Right cardiac atrium (tissue), 5 donors: ENCODE data around the gene C11orf91. TPM values are rescaled to one million over a fixed set of nuclear protein-coding genes. Genes with fewer than 3 reads are reported as not detected.
"Not testable (repeated sequence)": the region's sequence is repeated elsewhere in the genome, so short reads cannot be mapped to it uniquely, and the experiment has no call there.

Source experiments
- ATAC-seq, 2 donors: fragments of 200-7000 bp; cut with Tn5 transposase; one replicate each; pipeline versions ENCODE4 v1.8.0 to v1.9.1; 2020; ENCODE audit warnings: moderate library complexity in 2 of 2, mild to moderate bottlenecking in 1 of 2
- DNase-seq, 3 donors: peaks; one replicate each; pipeline ENCODE4 v3.0.0-alpha.2; 2020
- H3K27ac ChIP-seq: one replicate; pipeline ENCODE4 v1.5.1; 2013; ENCODE audit warnings: mild to moderate bottlenecking, low read length, control low read depth, moderate library complexity
- H3K27me3 ChIP-seq: one replicate; pipeline ENCODE4 v1.6.1; 2013; ENCODE audit not compliant: control insufficient read depth, insufficient read depth
- H3K4me1 ChIP-seq: one replicate; pipeline ENCODE4 v1.6.1; 2013; ENCODE audit warnings: low read length; ENCODE audit not compliant: control insufficient read depth, insufficient read depth
- H3K4me3 ChIP-seq: one replicate; pipeline ENCODE4 v1.5.1; 2013; ENCODE audit warnings: low read length, control low read depth
- H3K9me3 ChIP-seq: one replicate; pipeline ENCODE4 v1.6.1; 2013; ENCODE audit warnings: low read length; ENCODE audit not compliant: control insufficient read depth
- WGBS: extraction: QIAGEN DNeasy Blood & Tissue Kit; methylation state at CpG from one replicate; pipeline ENCODE4 v1.1.7; 2013; 5-methylcytosine and 5-hydroxymethylcytosine counted together
- intact Hi-C, 4 donors: fragments of 100-400 bp; cut with DNase I; formaldehyde crosslinking; loops; one replicate each; pipeline versions ENCODE4 v1.11.0 to v1.14.0; 2022 to 2023
- polyA plus RNA-seq: library from polyadenylated mRNA; stranded (reverse); fragments of 200-250 nt; gene quantifications from one replicate; pipeline ENCODE4 v1.2.3, GENCODE V29; 2013
- total RNA-seq, 4 donors: library from RNA; stranded (reverse); fragmentation: NEBNext Ultra II Directional; extraction: Animal tissue kit (Norgen Biotek cat#: 25700); gene quantifications; one replicate each; pipeline ENCODE4 v1.2.1, GENCODE V29; 2021
- donor health status: healthy with polysubstance abuse.
- donor health status: DM: no; HTN: yes; CAD: no.
- donor health status: DM: no; HTN: no; CAD: no.
- donor health status: DM: no; HTN: yes; CAD: no; lungs with severe emphysema.
- donor health status: DM: yes; HTN: yes; CAD: no.

Gene C11orf91
- total and polyA plus RNA-seq, 5 donors: 1.9 TPM; not detected in 4

DNA sequence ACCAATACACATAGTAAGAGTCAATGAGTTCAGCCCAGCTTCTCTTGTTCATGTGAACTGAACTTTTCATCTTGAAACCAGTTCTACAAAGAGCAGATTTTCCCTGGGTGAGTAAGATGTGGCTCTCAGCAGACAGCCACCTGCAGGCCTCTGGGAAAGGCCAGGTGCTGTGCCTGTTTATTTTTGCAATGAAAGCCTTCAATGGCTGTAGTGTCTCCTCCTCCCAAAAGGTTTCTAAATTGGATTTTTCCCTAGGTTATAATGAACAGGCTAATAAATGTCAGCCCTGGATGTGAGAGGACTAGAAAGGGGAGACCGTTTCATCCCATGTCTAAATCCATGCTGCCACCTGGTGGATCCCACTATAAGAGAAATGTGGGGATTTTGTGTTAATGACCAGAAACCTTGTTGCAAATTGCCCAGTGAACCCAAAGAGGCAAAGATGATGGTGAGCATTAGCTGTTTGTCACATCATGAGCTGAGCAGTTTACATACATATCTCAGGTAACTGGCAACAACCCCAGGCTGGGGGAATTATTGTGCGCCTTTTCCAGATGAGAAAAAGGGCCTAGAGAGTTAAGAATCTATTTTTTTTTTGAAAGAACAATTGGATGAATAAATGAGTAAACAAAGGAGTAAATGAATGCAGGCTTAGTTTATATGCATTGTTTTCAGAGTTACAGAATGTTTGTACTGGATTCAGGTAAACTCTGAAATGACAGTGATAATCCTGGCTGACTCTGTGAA is 12.7 kb downstream of the C11orf91 start:
- Histone ChIP-seq H3K27me3 (no peaks in the 10 kb centered on the region), H3K27ac (no peak overlapping the region), H3K9me3 (no peaks in the 10 kb centered on the region), H3K4me1 (peaks cover 23% of the 10 kb centered on the region), H3K4me3 (no peak overlapping the region)
- 53% methylated on average over 2 of the region's 2 CpGs for WGBS
- no peak for ATAC-seq
- intact Hi-C loops: loop anchor here (5.0 to 10.0 kb wide), 4 partner anchors 143 to 523 kb away; partner anchors contain the start of gene CSTF3 (in 2 of the 4)
- DNase-seq: no peak

DNA sequence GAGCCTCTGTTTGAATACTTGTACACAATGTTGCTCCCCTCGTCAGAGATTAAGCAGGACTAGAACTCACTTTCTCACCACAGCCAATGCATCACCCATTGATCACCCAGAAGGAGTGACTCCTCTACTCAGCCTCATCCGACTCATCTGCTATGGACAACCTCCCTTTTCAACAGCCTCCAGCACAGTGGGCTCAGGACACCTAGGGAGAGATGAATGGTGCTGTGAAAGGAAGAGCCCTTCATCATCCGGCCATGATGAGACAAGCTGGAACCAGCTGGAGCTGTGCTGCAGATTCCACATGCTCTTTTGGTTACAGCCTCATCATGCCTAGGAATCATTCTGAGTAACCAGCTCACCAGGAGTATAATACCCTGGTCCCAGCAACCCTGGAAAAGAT is 15.5 kb downstream of the C11orf91 start:
- intact Hi-C loops: loop anchor here (5.0 to 10.0 kb wide), 4 partner anchors 140 to 520 kb away; partner anchors contain the start of gene CSTF3 (in 2 of the 4)
- Histone ChIP-seq H3K27ac (no peak overlapping the region), H3K9me3 (no peaks in the 10 kb centered on the region), H3K27me3 (peaks cover 5% of the 10 kb centered on the region), H3K4me1 (peaks cover 6% of the 10 kb centered on the region), H3K4me3 (no peak overlapping the region)
- ATAC-seq (no peak), DNase-seq (no peak)
- 71% methylated on average over 3 of the region's 3 CpGs for WGBS

DNA sequence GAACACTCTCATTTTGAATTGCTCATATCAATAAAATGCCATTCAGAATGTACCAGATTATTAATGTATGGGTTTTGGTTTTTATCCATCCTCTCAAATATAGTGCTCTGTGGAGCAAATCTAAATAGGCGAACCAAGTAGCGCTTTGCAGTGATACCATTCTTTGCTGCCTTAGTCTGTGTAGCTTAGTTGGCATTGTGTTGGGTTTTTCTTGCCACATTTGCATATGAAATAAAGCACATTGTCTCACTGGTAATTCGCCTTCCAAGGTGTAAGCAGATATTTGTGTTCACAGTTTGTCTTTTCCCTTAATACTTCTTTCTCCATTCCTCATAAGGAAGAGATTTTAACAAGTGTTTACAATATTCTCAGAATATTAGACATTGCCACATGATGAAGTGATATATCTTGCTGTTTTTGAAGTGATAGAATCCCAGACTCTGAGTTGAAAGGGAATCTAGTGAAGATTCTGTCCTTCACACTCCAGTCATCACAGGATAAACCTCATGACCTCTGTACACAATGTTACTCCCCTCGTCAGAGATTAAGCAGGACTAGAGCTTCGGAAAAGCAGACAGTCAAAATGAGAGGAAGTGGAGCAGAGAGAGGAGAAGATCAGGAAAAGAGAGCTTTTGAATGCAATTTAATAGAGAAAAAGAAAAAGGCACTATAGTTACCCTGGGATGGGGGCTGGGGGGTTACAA is 16.5 kb downstream of the C11orf91 start:
- Histone ChIP-seq H3K27ac (no peak overlapping the region), H3K4me1 (peaks cover 2% of the 10 kb centered on the region), H3K27me3 (peaks cover 5% of the 10 kb centered on the region), H3K4me3 (no peak overlapping the region), H3K9me3 (no peaks in the 10 kb centered on the region)
- no peak for ATAC-seq
- intact Hi-C loops: loop anchor here in 3 of 4 donors (10.0 kb wide), 2 partner anchors 139 to 519 kb away; partner anchors contain the start of gene CSTF3 (in 2 of the 3)
- no peak for DNase-seq
- 76% methylated on average over 5 of the region's 5 CpGs for WGBS

DNA sequence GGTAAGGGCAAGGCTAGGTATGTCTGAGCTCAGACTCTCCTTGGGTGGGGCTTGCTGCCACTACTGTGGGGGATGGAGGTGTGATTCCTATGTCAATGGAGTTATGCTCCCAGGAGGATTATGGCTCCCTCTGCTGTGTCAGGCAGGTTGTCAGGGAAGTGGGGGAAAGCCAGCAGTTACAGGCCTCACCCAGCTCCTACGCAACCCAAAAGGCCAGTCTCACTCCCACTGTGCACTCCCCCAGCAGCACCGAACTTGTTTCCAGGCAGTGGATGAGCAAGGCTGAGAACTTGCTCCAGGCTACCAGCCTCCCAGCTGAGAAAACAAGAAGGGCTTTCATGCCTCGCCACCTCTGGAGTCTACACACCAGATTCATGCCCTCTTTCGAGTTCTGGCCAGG is 18.2 kb downstream of the C11orf91 start:
- no peaks in the 10 kb centered on the region for H3K9me3 ChIP-seq
- DNase-seq (no peak), ATAC-seq (no peak)
- no peak overlapping the region for H3K27ac ChIP-seq
- peaks cover 5% of the 10 kb centered on the region for H3K27me3 ChIP-seq
- no peaks in the 10 kb centered on the region for H3K4me1 ChIP-seq
- intact Hi-C loops: loop anchor here in 3 of 4 donors (10.0 kb wide), 2 partner anchors 138 to 518 kb away; partner anchors contain the start of gene CSTF3 (in 2 of the 3)
- H3K4me3 ChIP-seq: no peak overlapping the region
- 80% methylated on average over 4 of the region's 4 CpGs for WGBS

DNA sequence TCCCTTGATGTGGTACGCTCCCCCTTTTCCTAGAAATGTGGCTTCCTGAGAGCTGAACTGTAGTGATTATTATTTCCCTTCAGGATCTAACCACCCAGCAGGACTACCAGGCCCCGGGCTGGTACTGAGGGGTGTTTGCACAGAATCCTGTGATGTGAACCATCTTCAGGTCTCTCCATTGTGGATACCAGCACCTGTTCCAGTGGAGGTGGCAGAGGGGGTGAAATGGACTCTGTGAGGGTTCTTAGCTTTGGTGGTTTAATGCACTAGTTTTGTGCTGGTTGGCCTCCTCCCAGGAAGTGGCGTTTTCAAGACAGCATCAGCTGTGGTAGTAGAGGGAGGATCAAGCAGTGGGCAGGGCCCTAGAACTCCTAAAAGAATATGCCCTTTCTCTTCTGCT is 18.6 kb downstream of the C11orf91 start:
- Histone ChIP-seq H3K9me3 (no peaks in the 10 kb centered on the region), H3K4me3 (no peak overlapping the region), H3K27me3 (peaks cover 5% of the 10 kb centered on the region), H3K4me1 (no peaks in the 10 kb centered on the region), H3K27ac (no peak overlapping the region)
- DNase-seq: no peak
- intact Hi-C loops: loop anchor here in 3 of 4 donors (10.0 kb wide), 2 partner anchors 137 to 517 kb away; partner anchors contain the start of gene CSTF3 (in 2 of the 3)
- WGBS: 89% methylated on average over 3 of the region's 3 CpGs
- no peak for ATAC-seq

DNA sequence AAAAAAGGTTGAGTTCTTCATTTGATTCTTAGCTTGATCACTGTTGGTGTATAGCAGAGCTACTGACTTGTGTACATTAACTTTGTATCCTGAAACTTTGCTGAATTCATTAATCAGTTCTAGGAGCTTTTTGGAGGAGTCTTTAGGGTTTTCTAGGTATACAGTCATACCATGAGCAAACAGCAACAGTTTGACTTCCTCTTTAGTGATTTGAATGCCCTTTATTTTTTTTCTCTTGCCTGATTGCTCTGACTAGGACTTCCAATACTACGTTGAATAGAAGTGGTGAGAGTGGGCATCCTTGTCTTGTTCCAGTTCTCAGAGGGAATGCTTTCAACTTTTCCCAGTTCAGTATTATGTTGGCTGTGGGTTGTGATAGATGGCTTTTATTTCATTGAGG is 22.0 kb downstream of the C11orf91 start:
- H3K4me1 ChIP-seq, intact Hi-C loops: not testable (repeated sequence)
- WGBS: 76% methylated on average over 1 of the region's 1 CpG

DNA sequence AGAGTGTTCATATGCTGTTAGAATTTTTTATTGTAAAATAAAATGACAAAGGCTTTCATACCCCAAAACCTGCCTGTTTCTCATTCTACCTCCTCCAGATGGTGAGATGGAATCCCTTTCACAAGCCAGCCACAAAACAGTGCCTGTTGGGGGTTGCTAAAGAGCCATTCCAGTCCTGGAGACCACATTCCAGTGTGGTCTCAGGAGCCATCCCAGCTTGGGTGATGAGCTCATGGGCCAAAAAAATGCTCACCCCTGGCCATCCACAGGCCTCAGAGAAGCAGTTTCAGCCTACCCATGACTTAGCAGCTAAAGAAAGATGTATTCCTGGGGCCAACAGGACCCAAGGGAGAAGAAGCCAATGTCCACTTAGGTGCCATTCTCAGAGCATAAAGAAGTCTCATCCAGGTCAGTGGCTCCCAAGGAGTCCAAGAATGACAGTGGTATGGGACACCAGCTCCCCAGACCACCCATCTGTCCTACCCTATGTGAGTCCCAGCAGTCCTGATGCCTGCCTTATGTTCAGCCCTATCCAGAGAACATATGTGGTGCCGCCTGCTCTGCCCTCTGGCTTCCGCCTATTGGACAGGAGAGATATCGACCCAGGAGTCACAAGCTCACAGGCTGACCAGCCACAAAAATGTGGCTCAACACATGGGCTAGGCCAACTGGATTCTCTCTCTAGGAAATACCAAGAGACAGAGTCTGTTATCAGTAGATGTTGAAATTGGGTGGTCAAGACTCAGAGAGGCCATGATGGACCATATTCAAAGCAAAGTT is 26.4 kb downstream of the C11orf91 start:
- ATAC-seq (no peak), DNase-seq (no peak)
- H3K4me3 ChIP-seq: no peak overlapping the region
- H3K4me1 ChIP-seq: no peaks in the 10 kb centered on the region
- no peak overlapping the region for H3K27ac ChIP-seq
- no peaks in the 10 kb centered on the region for H3K9me3 ChIP-seq
- no peaks in the 10 kb centered on the region for H3K27me3 ChIP-seq
- intact Hi-C loops: no loop called here
- WGBS: 100% methylated on average over 3 of the region's 3 CpGs

More for the DNA sequence above, 22.0 kb downstream of the C11orf91 start:
- H3K27me3 ChIP-seq, H3K4me3 ChIP-seq, H3K27ac ChIP-seq, ATAC-seq, H3K9me3 ChIP-seq, DNase-seq: not testable (repeated sequence)

DNA sequence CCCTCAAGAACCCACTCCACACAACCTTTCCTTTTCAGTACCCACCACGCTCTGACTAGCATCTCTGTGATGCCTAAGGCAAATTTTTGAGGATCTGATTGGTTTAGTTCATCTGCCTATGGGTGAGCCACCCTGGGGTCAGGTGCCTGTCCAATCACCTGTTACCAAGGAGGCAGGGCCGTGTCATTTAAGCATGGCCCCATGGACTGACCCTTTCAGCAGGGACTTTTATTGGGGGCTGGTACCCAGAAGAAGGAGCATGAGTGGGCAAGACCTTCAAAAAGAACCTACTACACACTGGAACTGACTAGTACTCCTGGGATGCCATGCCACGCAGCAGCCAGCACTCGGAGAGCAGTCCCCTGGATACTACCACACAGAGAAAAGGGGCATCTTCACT is 28.4 kb downstream of the C11orf91 start:
- intact Hi-C loops: no loop called here
- no peak for ATAC-seq

DNA sequence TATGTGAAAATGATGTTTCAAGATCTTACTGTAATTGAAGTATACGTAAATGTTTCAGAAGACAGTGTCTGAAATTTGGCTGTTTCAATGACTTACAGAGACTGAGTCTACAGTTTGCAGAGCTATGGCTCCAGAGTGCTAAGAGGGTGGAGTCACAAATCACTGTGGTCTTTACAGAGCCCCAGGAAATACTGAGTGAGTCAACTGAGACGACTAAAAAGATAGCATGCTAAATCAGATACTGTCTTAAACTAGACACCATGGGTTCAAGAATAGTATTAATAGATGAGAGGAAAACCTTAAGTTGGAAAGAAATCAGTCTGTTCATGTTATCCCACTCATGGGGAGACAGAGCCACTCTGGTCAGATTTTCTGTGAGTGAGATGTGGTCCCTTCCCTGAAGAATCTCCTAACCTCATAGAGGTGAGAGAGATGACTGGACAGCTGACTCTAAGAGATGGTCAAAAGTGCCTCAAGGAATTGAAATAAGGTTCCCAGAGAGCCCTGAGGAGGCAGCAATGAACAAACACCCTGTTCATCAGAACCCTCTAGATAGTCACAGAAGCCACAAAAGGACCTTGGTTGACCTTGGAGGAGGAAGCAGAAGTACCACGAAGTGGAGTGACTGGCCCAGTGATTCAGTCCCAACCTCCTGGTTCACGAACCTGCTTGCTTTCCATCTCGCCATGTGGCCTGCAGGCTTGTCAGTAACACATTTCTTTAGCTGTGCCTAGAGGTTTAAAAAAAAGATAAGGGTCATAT is 30.2 kb downstream of the C11orf91 start:
- intact Hi-C loops: no loop called here

More for the DNA sequence above, 28.4 kb downstream of the C11orf91 start:
- H3K27ac ChIP-seq: no peak overlapping the region
- H3K4me3 ChIP-seq: no peak overlapping the region
- DNase-seq: no peak
- no peaks in the 10 kb centered on the region for H3K4me1 ChIP-seq
- no peaks in the 10 kb centered on the region for H3K9me3 ChIP-seq
- 87% methylated on average over 4 of the region's 4 CpGs for WGBS
- H3K27me3 ChIP-seq: no peaks in the 10 kb centered on the region

DNA sequence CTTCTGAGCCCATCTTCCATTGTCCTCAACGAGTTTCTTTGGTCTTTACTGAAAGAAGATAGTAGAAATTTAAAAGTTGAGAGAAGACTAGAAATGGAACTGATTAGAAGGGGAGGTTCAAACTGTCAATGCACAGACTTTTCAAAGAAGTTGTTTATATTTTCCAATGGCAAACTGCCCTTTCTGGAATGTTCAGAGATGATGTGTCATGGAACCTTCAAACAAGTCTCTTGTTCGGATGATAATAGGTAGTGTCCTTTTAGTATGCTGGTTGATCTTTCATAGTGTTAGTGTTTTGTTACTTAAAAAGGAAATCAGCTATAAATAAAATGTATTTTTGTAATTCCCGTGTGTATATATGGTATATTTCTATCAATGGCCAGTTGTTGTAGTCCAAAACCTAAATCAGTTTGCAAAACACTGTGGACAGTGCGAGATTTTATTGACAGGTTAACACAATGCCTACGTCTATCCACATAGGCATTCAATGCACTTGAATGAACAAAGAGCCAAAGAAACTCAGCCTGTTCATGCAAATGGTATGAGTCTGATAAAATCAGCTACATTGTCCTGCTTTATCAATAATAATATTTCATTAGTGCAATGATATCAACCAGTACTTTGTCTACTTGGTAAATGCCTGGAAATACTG is 30.9 kb downstream of the C11orf91 start:
- intact Hi-C loops: no loop called here
- WGBS: 86% methylated on average over 5 of the region's 5 CpGs
- Histone ChIP-seq H3K4me3 (no peak overlapping the region), H3K27me3 (no peaks in the 10 kb centered on the region), H3K27ac (no peak overlapping the region), H3K9me3 (no peaks in the 10 kb centered on the region), H3K4me1 (no peaks in the 10 kb centered on the region)
- no peak for DNase-seq
- no peak for ATAC-seq

More for the DNA sequence above, 30.2 kb downstream of the C11orf91 start:
- H3K27ac ChIP-seq: no peak overlapping the region
- no peaks in the 10 kb centered on the region for H3K27me3 ChIP-seq
- no peaks in the 10 kb centered on the region for H3K9me3 ChIP-seq
- ATAC-seq: no peak
- DNase-seq: no peak
- H3K4me3 ChIP-seq: no peak overlapping the region
- WGBS: 70% methylated on average over 5 of the region's 5 CpGs
- H3K4me1 ChIP-seq: no peaks in the 10 kb centered on the region
